Psoas muscle (tissue), 8 donors: ENCODE results near the gene SLC8B1. TPM values are rescaled to one million over a fixed set of nuclear protein-coding genes. Genes with fewer than 3 reads are reported as not detected.

Experiments used
- ATAC-seq, 4 donors: fragments of 200-7000 bp; cut with Tn5 transposase; one replicate each; pipeline ENCODE4 v1.9.1; 2020; ENCODE audit warnings: moderate library complexity in 3 of 4, mild to moderate bottlenecking in 2 of 4
- DNase-seq, 2 donors: peaks; one replicate each; pipeline ENCODE4 v3.0.0-alpha.2; 2020
- H3K27ac ChIP-seq: fragments of 200-600 bp; one replicate; pipeline ENCODE4 v1.8.0; 2022
- H3K27me3 ChIP-seq, 3 donors: fragments of 200-600 bp in 1 of 3; one replicate each; pipeline versions ENCODE4 v1.6.1 to v1.8.0; 2013 to 2022; ENCODE audit warnings: low read length in 2 of 3, mild to moderate bottlenecking in 2 of 3, moderate library complexity in 1 of 3; ENCODE audit not compliant: insufficient read depth in 3 of 3
- H3K36me3 ChIP-seq, 2 donors: fragments of 200-600 bp in 1 of 2; one replicate each; pipeline versions ENCODE4 v1.6.1 to v1.8.0; 2013 to 2022; ENCODE audit warnings: low read depth in 1 of 2, mild to moderate bottlenecking in 1 of 2, moderate library complexity in 1 of 2; ENCODE audit not compliant: insufficient read depth in 1 of 2
- H3K4me1 ChIP-seq: fragments of 200-600 bp; one replicate; pipeline ENCODE4 v1.8.0; 2022
- H3K4me3 ChIP-seq: fragments of 200-600 bp; one replicate; pipeline ENCODE4 v1.8.0; 2022; ENCODE audit warnings: mild to moderate bottlenecking
- H3K9me3 ChIP-seq: fragments of 200-600 bp; one replicate; pipeline ENCODE4 v1.8.0; 2022
- WGBS, 3 donors: extraction: QIAGEN DNeasy Blood & Tissue Kit; methylation state at CpG; one replicate each; pipeline versions ENCODE4 v1.1.6 to v1.1.7; 2013; 5-methylcytosine and 5-hydroxymethylcytosine counted together
- intact Hi-C, 2 donors: fragments of 100-400 bp; cut with DNase I; formaldehyde crosslinking; loops; one replicate each; pipeline versions ENCODE4 v1.11.0 to v1.14.2; 2022
- polyA plus RNA-seq, 3 donors: library from polyadenylated mRNA; stranded (reverse); fragments of 200-250 nt; gene quantifications; one replicate each; pipeline ENCODE4 v1.2.3, GENCODE V29; 2013
- total RNA-seq, 4 donors: library from RNA; stranded (reverse); fragmentation: NEBNext Ultra II Directional in 2 of 4; extraction: Animal tissue kit (Norgen Biotek cat#: 25700) in 2 of 4; gene quantifications; one replicate each; pipeline versions ENCODE4 v1.2.1 to v1.2.4, GENCODE V29; 2021 to 2023
- TF ChIP-seq, protein P1 (sequence below): fragments of 200-600 bp; IDR thresholded peaks from one replicate; pipeline ENCODE4 v1.8.0; 2022; ENCODE audit warnings: antibody characterized with exemption
- donor health status: healthy with polysubstance abuse.
- donor health status: DM: no; HTN: no; CAD: no; lungs with moderate emphysema.
- donor health status: Bipolar disorder and iron deficiency.
- donor health status: healthy.
- donor health status: DM: yes; HTN: yes; CAD: no.
- donor health status: DM: no; HTN: no; CAD: no.
- donor health status: DM: no; HTN: no; CAD: no.
- donor health status: DM: yes; HTN: yes; CAD: no.

The SLC8B1 gene
- total and polyA plus RNA-seq, 7 donors, result 5.7 to 10.3 (median 9.2) TPM

DNA sequence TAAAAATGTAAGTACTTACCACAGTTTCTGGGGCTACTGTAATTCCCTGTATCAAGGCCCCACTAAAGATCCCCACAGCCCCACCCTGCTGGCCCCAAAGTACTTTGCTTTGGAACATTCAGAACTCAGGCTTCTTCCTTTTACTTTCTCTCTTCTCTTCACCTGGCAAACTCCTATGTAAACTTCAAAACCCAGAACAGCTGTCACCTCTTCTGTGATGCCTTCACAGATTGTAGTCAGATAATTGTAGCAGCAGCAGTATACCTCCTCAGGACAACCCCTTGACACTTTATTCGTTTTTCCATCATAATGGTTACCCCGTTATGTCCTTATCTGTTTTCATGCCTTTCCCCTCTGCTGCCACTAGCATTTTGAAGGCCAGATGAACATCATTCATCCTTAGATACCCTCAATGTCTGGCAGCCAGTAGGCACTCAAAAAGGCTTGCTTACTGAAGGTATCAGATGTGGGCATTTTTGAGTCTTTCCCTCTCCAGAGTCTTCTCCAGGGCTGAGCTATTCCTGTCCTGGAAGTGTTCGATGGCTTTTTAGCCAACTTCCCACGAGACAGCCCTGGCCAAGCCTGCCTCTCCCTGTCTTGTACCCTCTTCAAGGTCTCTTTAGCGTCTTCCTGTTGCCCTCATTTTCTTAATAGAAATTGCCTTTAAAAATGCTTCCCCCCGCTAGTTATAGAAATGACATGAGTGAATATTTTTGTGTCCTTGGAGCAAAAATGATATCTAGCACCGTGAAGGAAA lies 30.9 kb upstream of the SLC8B1 start:
- no peaks in the 10 kb centered on the region for H3K27me3 ChIP-seq
- no peak for DNase-seq
- no peaks in the 10 kb centered on the region for H3K9me3 ChIP-seq
- peak in 2 of 4 donors; percentile 36 to 65 for ATAC-seq
- peak overlapping the region; percentile 56 for H3K27ac ChIP-seq
- intact Hi-C loops, result loop anchor here in 1 of 2 donors (10.0 kb wide), 1 partner anchor 181 kb away; the partner anchor contains the start of genes DDX54 and RITA1
- H3K4me1 ChIP-seq, result peaks cover 18% of the 10 kb centered on the region
- WGBS, 3 donors, result 40 to 59% (median 52%) methylated on average over 7 of the region's 7 CpGs
- TF ChIP-seq, protein P1, sequence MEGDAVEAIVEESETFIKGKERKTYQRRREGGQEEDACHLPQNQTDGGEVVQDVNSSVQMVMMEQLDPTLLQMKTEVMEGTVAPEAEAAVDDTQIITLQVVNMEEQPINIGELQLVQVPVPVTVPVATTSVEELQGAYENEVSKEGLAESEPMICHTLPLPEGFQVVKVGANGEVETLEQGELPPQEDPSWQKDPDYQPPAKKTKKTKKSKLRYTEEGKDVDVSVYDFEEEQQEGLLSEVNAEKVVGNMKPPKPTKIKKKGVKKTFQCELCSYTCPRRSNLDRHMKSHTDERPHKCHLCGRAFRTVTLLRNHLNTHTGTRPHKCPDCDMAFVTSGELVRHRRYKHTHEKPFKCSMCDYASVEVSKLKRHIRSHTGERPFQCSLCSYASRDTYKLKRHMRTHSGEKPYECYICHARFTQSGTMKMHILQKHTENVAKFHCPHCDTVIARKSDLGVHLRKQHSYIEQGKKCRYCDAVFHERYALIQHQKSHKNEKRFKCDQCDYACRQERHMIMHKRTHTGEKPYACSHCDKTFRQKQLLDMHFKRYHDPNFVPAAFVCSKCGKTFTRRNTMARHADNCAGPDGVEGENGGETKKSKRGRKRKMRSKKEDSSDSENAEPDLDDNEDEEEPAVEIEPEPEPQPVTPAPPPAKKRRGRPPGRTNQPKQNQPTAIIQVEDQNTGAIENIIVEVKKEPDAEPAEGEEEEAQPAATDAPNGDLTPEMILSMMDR, result no peak
- H3K36me3 ChIP-seq, result peaks cover 0 to 16% of the 10 kb centered on the region in 2 donors
- no peak overlapping the region for H3K4me3 ChIP-seq

DNA sequence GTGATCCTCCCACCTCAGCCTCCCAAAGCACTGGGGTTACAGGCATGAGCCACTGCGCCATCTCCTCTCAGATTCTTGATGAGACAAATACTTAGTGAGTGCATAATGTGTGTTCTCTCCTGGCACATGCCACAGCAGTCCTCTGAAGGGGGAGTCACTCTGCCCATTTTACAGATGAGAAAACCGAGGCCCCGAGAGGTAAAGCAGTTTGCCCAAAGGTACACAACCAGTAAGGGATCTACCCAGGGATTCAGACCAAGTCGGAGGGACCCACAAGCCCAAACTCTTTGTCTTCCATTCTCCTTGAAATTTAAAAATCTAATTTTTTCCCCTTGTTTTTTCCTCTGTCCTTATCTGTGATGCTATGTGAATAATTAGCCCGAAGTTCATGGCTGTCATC lies 29.8 kb upstream of the SLC8B1 start:
- H3K9me3 ChIP-seq, result no peaks in the 10 kb centered on the region
- DNase-seq (no peak), ATAC-seq (no peak)
- intact Hi-C loops, result loop anchor here in 1 of 2 donors (10.0 kb wide), 1 partner anchor 180 kb away; the partner anchor contains the start of genes DDX54 and RITA1
- H3K27ac ChIP-seq, result no peak overlapping the region
- H3K4me3 ChIP-seq, result no peak overlapping the region
- TF ChIP-seq, protein P1, result no peak
- H3K4me1 ChIP-seq, result peaks cover 23% of the 10 kb centered on the region
- peaks cover 0 to 12% of the 10 kb centered on the region in 2 donors for H3K36me3 ChIP-seq
- no peaks in the 10 kb centered on the region for H3K27me3 ChIP-seq
- 94 to 95% (median 95%) methylated on average over 5 of the region's 5 CpGs for WGBS, 3 donors

DNA sequence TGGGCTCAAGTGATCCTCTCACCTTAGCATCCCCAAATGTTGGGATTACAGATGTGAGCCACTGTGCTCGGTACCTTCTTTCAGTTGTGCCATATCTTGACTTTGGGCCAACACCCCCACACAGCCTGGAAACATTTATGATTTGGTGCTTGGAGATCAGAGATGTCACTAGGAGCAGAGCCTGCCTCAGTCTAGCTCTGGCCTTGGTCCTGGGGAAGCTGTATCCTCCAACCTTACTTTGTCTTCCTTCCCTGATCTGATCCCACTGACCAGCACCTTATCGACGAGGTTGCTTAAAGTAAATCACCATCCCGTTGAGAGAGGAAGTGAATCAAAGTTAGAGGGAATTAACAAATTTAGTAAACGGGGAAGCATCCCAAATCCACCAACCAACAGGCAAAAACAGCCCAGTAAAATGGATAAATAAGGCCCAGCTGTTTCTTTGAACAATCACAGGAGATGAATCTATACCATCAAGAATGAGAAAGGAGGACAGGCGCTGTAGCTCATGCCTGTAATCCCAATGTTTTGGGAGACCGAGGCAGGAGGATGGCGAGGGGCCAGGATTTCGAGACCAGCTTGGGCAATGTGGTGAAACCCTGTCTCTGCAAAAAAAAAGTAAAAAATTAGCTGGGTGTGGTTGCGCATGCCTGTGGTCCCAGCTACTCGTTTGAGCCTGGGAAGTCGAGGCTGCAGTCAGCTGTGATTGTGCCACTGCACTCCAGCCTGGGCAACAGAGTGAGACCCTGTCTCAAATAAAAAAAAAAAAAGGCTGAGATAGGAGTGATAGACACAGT lies 26.9 kb upstream of the SLC8B1 start:
- 55 to 62% (median 56%) methylated on average over 12 of the region's 12 CpGs for WGBS, 3 donors
- no peak for DNase-seq
- Histone ChIP-seq H3K4me1 (peaks cover 24% of the 10 kb centered on the region), H3K9me3 (no peaks in the 10 kb centered on the region), H3K36me3 (peaks cover 0 to 4% of the 10 kb centered on the region in 2 donors), H3K4me3 (no peak overlapping the region), H3K27me3 (no peaks in the 10 kb centered on the region), H3K27ac (no peak overlapping the region)
- no peak for ATAC-seq
- TF ChIP-seq, protein P1, result no peak
- intact Hi-C loops, result loop anchor here in 1 of 2 donors (10.0 kb wide), 1 partner anchor 177 kb away; the partner anchor contains the start of genes DDX54 and RITA1

DNA sequence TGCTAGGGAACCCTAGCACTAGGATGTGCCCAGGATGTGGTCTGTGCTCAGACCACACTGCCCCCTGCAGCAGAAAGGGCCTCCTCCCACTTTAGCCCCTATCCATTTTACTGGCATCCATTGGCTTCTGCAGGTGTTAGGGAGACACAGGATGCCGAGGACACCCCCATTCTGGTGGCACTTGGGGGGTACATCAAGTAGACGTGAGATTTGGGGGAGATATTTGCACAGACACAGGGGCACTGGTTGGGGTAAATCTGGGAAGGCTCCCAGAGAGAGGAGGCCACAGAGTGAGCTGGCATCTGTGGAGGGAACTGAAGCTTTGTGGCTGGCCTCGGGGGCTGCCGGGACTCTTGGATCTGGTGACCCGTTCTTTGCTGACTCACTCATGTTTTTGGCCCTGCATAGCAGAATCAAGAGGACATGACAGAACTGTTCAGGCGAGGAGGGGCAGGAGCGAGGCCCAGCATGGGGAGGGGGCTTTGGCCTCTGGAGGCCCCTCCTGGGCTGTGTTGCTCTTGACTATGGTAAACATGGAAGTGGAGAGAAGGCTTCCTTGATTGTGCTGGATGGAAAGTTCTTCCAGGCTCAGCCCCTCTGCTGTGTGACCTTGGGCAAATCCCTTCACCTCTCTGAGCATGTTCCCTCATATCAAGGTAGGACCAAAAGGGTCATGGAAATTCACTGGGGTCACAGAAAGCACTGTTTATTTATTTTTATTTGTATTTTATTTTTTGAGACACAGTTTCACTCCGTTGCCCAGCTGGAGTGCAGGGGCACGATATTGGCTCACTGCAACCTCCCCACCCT lies 25.2 kb upstream of the SLC8B1 start:
- intact Hi-C loops, result loop anchor here in 1 of 2 donors (10.0 kb wide), 1 partner anchor 175 kb away; the partner anchor contains the start of genes DDX54 and RITA1
- TF ChIP-seq, protein P1, result no peak
- H3K9me3 ChIP-seq, result no peaks in the 10 kb centered on the region
- peak in 1 of 2 donors; percentile 42 for DNase-seq
- WGBS, 3 donors, result 61 to 72% (median 63%) methylated on average over 9 of the region's 9 CpGs
- H3K36me3 ChIP-seq, result peaks cover 0 to 4% of the 10 kb centered on the region in 2 donors
- H3K4me1 ChIP-seq, result peaks cover 14% of the 10 kb centered on the region
- peak overlapping the region; percentile 89 for H3K27ac ChIP-seq
- H3K4me3 ChIP-seq, result peak overlapping the region; percentile 94
- no peaks in the 10 kb centered on the region for H3K27me3 ChIP-seq
- ATAC-seq, result no peak
